ENCODE measurements around the gene SRPX2.

The SRPX2 gene

DNA sequence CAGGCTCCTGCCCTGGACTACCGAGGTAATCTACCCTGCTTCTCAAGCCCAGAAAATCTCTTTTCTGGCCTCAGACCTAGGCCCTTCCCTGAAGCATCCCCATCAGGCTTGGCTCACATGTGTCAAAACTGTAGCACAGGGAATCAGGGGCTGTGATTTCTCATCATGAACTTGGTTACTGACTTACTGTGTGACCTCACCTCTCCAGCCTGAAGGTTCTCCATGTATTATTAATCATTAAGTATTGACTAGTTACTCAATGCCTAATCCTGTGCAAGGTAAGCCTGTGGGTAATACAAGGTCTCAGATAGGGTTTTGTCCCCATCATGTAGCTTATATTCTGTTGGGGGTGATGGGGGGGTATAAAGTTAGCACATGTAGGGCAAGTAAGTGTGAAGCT lies 6.8 kb downstream of the SRPX2 start:
- no peak for TF ChIP-seq POLR2AphosphoS5 (IDR thresholded peaks at IDR 0.05; ENCODE audit: low read depth, low read length)
- TF ChIP-seq TAF1 (IDR thresholded peaks at IDR 0.05; ENCODE audit: borderline replicate concordance, insufficient read depth, low read length): no peak
- no peak for TF ChIP-seq REST (IDR thresholded peaks at IDR 0.05; ENCODE audit: insufficient read depth in 1 of 2, low read depth in 2 of 2, low read length in 2 of 2)
- no peak for TF ChIP-seq FOXP2 (optimal IDR thresholded peaks at IDR 0.05; ENCODE audit: borderline replicate concordance, extremely low read depth, extremely low read length, insufficient read depth)
- TF ChIP-seq SIN3A (IDR thresholded peaks at IDR 0.05; ENCODE audit: borderline replicate concordance, insufficient read depth, low read length): no peak

DNA sequence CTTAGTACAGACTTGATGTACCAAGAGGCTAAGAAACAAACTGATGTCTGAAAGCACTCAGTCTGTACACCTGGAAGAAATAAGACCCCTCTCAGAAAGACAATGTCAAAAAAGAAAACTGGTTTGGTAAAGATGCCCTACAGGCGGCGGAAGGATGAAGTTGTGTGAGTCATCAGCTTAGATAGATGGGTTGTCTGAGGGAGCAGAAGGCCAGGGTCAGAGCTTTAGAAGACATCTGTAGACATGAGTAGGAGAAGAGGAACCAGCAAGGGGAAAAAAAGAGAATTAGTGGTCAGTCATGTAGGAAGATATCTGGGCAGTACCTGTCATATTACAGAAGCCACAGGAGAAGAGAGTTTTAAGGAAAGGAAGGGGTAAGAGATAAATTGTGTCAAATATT lies 8.3 kb downstream of the SRPX2 start:
- TF ChIP-seq POLR2AphosphoS5 (IDR thresholded peaks at IDR 0.05; ENCODE audit: low read depth, low read length) (no peak), TAF1 (IDR thresholded peaks at IDR 0.05; ENCODE audit: borderline replicate concordance, insufficient read depth, low read length) (no peak), SIN3A (IDR thresholded peaks at IDR 0.05; ENCODE audit: borderline replicate concordance, insufficient read depth, low read length) (no peak), REST (IDR thresholded peaks at IDR 0.05; ENCODE audit: insufficient read depth in 1 of 2, low read depth in 2 of 2, low read length in 2 of 2) (no peak), FOXP2 (optimal IDR thresholded peaks at IDR 0.05; ENCODE audit: borderline replicate concordance, extremely low read depth, extremely low read length, insufficient read depth) (no peak)

DNA sequence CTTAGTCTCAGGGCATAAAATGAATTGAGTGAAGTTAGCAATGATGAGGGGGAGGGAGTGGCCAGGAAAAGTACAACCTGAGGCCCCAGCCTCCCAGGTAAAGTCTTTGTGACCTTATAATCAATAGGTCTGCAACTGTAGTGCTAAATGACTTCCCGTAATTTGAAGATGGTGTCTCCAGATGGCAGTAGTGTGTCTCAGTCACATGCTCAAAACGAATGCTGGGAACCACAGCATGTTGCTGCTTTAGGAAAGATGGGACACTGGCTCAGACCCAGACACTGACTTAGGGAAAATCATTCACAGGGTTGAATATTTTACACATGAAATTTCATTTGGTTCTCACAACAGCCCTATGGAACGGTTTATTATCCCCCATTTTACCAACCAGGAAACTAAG lies 10.3 kb downstream of the SRPX2 start:
- TF ChIP-seq POLR2AphosphoS5 (IDR thresholded peaks at IDR 0.05; ENCODE audit: low read depth, low read length) (no peak), TAF1 (IDR thresholded peaks at IDR 0.05; ENCODE audit: borderline replicate concordance, insufficient read depth, low read length) (no peak), REST (IDR thresholded peaks at IDR 0.05; ENCODE audit: insufficient read depth in 1 of 2, low read depth in 2 of 2, low read length in 2 of 2) (no peak), SIN3A (IDR thresholded peaks at IDR 0.05; ENCODE audit: borderline replicate concordance, insufficient read depth, low read length) (no peak), FOXP2 (optimal IDR thresholded peaks at IDR 0.05; ENCODE audit: borderline replicate concordance, extremely low read depth, extremely low read length, insufficient read depth) (no peak)

GRCh38 chrX:100658941-100659381 lies 15.0 kb downstream of the SRPX2 start:
- TF ChIP-seq REST (IDR thresholded peaks at IDR 0.05; ENCODE audit: insufficient read depth in 1 of 2, low read depth in 2 of 2, low read length in 2 of 2) (no peak), SIN3A (IDR thresholded peaks at IDR 0.05; ENCODE audit: borderline replicate concordance, insufficient read depth, low read length) (no peak), POLR2AphosphoS5 (IDR thresholded peaks at IDR 0.05; ENCODE audit: low read depth, low read length) (no peak), TAF1 (IDR thresholded peaks at IDR 0.05; ENCODE audit: borderline replicate concordance, insufficient read depth, low read length) (no peak), FOXP2 (optimal IDR thresholded peaks at IDR 0.05; ENCODE audit: borderline replicate concordance, extremely low read depth, extremely low read length, insufficient read depth) (no peak)
